Activated T-cell treated with anti-CD3 and anti-CD28 coated beads, Interleukin-2, amount 50 U/mL, for 1 hour (primary cell): ENCODE data around the gene DMRT1.

Source experiments
- DNase-seq: peaks from one replicate; pipeline ENCODE4 v3.0.0-alpha.2; 2020

DMRT1 gene

DNA sequence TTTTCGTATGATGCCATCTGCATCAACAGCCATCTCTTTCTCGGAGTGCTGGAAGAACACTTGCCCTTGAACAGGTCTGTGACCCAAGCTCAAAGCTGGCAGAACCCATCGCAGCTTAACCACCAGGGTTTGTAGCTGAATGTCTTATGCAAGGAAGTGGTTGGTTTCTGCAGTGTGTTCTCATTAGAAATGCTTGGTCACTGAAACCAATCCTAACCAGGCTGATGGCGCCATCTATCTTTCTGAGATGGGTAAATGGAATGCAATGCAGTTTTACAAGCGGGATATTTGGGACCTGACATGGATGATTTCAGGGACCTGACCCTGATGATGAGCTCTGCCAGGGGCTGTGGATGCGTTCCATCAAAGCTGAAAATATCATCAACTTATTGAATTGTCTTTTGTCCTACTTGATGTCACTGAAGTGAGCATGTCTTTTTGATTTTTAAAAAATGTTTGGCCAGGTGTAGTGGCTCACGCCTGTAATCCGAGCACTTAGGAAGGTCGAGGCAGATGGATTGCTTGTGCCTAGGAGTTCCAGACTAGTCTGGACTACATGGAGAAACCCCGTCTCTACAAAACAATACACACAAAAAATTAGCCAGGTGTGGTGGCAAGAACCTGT is 163.7 kb downstream of the DMRT1 start:
- DNase-seq, result no peak

- DNase-seq, result no peak
These were observed 165.8 kb downstream of the DMRT1 start for GRCh38 chr9:1007312-1007711.

DNA sequence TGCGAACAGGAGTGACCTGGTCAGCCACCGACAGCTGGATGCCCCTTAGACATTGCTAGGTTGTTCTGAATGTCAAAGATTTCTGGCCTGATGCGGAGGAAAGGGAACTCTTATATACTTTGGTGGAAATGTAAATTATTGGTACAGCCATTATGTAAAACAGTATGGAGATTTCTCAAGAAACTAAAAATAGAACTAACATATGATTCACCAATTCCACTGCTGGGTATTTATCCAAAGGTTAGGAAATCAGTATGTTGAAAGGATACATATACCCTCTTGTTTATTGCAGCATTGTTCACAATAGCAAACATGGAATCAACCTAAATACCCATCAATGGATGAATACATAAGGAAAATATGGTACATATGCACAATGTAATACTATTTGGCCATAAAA is 166.7 kb downstream of the DMRT1 start:
- DNase-seq, result no peak

DNA sequence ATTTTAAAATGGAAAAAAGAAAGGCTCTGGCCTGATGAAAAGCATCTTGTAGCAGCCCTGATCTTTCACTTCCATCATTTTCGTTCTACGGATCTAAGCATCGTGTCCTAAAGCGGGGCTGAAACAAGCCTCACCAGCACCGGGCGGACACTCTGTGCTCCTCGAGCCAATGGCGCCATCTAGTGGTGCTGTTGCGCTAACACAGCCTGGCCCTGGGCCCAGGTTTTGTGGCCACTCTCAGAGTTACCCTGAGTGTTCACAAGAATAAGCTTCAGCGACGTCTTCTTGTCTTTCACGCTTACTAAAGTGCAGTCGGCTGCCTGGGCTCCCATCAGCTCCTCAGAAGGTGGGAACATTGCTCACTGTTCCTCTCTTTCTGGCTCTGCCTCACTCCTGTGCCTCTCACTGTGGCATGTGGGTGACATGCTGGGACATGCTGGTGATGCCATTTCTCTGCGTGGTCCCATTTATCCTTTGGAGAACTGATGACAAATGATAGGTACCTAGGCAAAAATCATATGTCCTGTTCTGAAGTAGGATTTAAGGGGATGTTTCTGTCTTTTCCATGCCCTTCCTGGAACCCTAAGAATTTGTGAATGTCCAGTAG is 167.7 kb downstream of the DMRT1 start:
- DNase-seq, result peak; percentile 67

GRCh38 chr9:1013021-1013420 is 171.5 kb downstream of the DMRT1 start:
- DNase-seq, result no peak

- no peak for DNase-seq
These were observed 172.7 kb downstream of the DMRT1 start for GRCh38 chr9:1014225-1014624.

- no peak for DNase-seq
These were observed 173.1 kb downstream of the DMRT1 start for GRCh38 chr9:1014640-1015039.

DNA sequence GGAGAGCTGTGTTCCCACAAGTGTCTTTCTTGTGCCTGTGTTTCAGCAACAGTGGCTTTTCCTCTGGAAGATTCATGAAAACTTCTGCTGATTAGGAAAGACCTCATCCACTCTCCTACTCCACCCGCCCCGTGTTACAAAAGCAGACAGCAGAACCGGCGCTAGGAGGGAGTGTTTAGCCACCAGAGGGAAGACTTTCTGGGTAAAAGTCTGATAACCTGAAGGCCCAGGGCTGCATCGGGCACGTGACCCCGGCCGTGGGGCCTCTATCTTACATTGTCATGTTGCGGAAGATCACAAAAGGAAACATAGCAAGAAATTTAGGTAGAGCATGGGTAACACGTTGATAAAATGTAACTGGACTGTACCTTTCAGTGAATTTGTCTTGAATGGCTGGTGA is 176.6 kb downstream of the DMRT1 start:
- no peak for DNase-seq
